DND-41 (cell line): Measurements from ENCODE around the gene CHADL.

ENCODE experiments used
- EZH2 ChIP-seq: IDR thresholded peaks from 3 replicates; pipeline ENCODE4 v1.6.1; 2012; ENCODE audit warnings: borderline replicate concordance, low read depth, mild to moderate bottlenecking, moderate library complexity, low read length, inconsistent platforms; ENCODE audit not compliant: severe bottlenecking
- TF ChIP-seq, protein P1 (sequence below): IDR thresholded peaks from 2 replicates; pipeline ENCODE4 v1.5.1; 2012; ENCODE audit warnings: borderline replicate concordance, low read length, moderate library complexity, mild to moderate bottlenecking; ENCODE audit not compliant: poor library complexity, severe bottlenecking; ENCODE audit errors: extremely low read depth

DNA sequence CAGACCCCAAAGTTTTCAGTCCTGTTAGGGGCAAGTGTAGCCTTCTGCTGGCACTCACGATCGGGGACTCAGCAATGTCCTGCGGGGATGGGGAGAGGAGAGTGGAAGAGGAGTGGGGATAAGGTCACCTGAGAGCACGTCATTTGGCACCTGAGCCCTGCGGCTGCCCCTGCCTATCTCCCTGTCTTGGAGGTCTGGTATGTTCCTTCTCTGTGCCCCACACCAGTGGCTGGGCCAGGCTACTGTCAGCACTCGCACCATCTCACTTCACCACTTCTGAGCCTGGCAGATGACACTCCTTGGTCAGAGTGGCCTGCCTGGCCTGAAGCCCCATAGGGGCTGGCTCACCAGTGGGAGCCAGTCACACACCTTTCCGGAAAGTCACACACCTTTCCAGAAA lies 20.1 kb upstream of the CHADL start:
- TF ChIP-seq, protein P1, sequence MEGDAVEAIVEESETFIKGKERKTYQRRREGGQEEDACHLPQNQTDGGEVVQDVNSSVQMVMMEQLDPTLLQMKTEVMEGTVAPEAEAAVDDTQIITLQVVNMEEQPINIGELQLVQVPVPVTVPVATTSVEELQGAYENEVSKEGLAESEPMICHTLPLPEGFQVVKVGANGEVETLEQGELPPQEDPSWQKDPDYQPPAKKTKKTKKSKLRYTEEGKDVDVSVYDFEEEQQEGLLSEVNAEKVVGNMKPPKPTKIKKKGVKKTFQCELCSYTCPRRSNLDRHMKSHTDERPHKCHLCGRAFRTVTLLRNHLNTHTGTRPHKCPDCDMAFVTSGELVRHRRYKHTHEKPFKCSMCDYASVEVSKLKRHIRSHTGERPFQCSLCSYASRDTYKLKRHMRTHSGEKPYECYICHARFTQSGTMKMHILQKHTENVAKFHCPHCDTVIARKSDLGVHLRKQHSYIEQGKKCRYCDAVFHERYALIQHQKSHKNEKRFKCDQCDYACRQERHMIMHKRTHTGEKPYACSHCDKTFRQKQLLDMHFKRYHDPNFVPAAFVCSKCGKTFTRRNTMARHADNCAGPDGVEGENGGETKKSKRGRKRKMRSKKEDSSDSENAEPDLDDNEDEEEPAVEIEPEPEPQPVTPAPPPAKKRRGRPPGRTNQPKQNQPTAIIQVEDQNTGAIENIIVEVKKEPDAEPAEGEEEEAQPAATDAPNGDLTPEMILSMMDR, result no peak
- TF ChIP-seq EZH2, result no peak
